ENCODE measurements around the gene MFF.

DNA sequence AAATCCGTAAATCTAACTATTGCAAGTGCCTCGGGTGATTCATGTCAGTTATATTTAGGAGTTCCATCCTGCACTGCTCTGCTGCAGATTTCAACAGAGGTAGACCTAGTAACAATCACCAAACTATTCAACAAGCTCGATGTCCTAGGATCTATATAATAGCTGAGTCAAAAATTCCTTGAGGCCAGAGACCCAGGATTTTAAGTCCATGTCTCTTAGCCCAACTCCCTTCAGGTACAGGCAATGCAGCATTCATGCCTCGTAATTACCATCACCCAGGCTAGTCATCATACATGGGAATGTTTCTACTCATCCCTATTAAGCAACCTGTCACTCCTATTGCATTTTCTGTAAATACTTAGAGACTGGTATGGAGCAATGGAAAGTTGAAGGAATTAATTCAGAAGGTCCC lies 53.3 kb downstream of the MFF start:
- TF ChIP-seq, protein P1, sequence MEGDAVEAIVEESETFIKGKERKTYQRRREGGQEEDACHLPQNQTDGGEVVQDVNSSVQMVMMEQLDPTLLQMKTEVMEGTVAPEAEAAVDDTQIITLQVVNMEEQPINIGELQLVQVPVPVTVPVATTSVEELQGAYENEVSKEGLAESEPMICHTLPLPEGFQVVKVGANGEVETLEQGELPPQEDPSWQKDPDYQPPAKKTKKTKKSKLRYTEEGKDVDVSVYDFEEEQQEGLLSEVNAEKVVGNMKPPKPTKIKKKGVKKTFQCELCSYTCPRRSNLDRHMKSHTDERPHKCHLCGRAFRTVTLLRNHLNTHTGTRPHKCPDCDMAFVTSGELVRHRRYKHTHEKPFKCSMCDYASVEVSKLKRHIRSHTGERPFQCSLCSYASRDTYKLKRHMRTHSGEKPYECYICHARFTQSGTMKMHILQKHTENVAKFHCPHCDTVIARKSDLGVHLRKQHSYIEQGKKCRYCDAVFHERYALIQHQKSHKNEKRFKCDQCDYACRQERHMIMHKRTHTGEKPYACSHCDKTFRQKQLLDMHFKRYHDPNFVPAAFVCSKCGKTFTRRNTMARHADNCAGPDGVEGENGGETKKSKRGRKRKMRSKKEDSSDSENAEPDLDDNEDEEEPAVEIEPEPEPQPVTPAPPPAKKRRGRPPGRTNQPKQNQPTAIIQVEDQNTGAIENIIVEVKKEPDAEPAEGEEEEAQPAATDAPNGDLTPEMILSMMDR (IDR thresholded peaks at IDR 0.05) = no peak
- TF ChIP-seq POLR2A (IDR thresholded peaks at IDR 0.05) = no peak
